Activated CD8-positive, alpha-beta T cell treated with anti-CD3 and anti-CD28 coated beads, Interleukin-2, amount 10 ng/mL, durations not matched to agents 7 days and 5 days (primary cell): Measurements from ENCODE around the gene MRPL49. TPM values are rescaled to one million over a fixed set of nuclear protein-coding genes. Genes with fewer than 3 reads are reported as not detected.
"Not testable (repeated sequence)": the region's sequence is repeated elsewhere in the genome, so short reads cannot be mapped to it uniquely, and the experiment has no call there.

Experiments
- ATAC-seq: fragments of 150-1000 bp; cut with Tn5 transposase; one replicate; pipeline ENCODE4 v1.10.0; 2021; ENCODE audit warnings: moderate library complexity
- CTCF ChIA-PET: fragments of 350-600 bp; sonication (Branson Sonifier 250); formaldehyde crosslinking; loops from one replicate; lab custom pipeline; 2021; ENCODE audit warnings: antibody characterized with exemption; lab: Charles Lee
- POLR2A ChIA-PET: fragments of 350-600 bp; sonication (Branson Sonifier 250); formaldehyde crosslinking; loops from one replicate; lab custom pipeline; 2021; ENCODE audit warnings: antibody characterized with exemption; lab: Charles Lee
- DNase-seq: peaks from one replicate; pipeline ENCODE4 v3.0.0-alpha.2; 2020
- H3K27ac Mint-ChIP-seq: one replicate; pipeline ENCODE4 v1.8.0; 2021; ENCODE audit warnings: mild to moderate bottlenecking, mixed read lengths
- H3K27me3 Mint-ChIP-seq: one replicate; pipeline ENCODE4 v1.8.0; 2021; ENCODE audit warnings: low read depth, mixed read lengths
- H3K36me3 Mint-ChIP-seq: one replicate; pipeline ENCODE4 v1.8.0; 2021; ENCODE audit warnings: low read depth, mixed read lengths
- H3K4me1 Mint-ChIP-seq: one replicate; pipeline ENCODE4 v1.8.0; 2021; ENCODE audit warnings: low read depth, mixed read lengths
- H3K4me3 Mint-ChIP-seq: one replicate; pipeline ENCODE4 v1.8.0; 2021; ENCODE audit warnings: mild to moderate bottlenecking, mixed read lengths
- H3K9me3 Mint-ChIP-seq: one replicate; pipeline ENCODE4 v1.8.0; 2022; ENCODE audit warnings: mixed read lengths; ENCODE audit not compliant: insufficient read depth
- total RNA-seq, 2 experiments: library from RNA; stranded (reverse); gene quantifications; one replicate each; pipeline ENCODE4 v1.2.3, GENCODE V29; 2021

Gene MRPL49
- total RNA-seq, 2 experiments from 2014 or later: 47.3 to 51.1 TPM

GRCh38 chr11:65135633-65136145 is 13.6 kb downstream of the MRPL49 start:
- H3K9me3 Mint-ChIP-seq: no peaks in the 10 kb centered on the region
- H3K27me3 Mint-ChIP-seq: peaks cover 5% of the 10 kb centered on the region
- ATAC-seq (no peak), DNase-seq (no peak)
- peak overlapping the region; percentile 100 for H3K27ac Mint-ChIP-seq
- H3K4me3 Mint-ChIP-seq: peak overlapping the region; percentile 99
- H3K36me3 Mint-ChIP-seq: peaks cover 28% of the 10 kb centered on the region
- ChIA-PET POLR2A (interaction anchor here (0.6 to 2.3 kb wide), 23 partner anchors 11 to 362 kb away, joined by 3 to 31 read pairs (median 4); partner anchors contain the start of genes ARL2, CAPN1, FAU and MRPL49), CTCF (interaction anchor here (0.7 to 2.8 kb wide), 18 partner anchors 8 to 417 kb away, joined by 3 to 19 read pairs (median 4); partner anchors contain the start of genes CAPN1, CDC42EP2, DPF2 and FAU)
- peaks cover 29% of the 10 kb centered on the region for H3K4me1 Mint-ChIP-seq

- Mint-ChIP-seq H3K36me3 (peaks cover 20% of the 10 kb centered on the region), H3K4me3 (peak overlapping the region; percentile 47), H3K27me3 (peaks cover 5% of the 10 kb centered on the region), H3K9me3 (no peaks in the 10 kb centered on the region), H3K27ac (no peak overlapping the region), H3K4me1 (peaks cover 29% of the 10 kb centered on the region)
- DNase-seq: no peak
- POLR2A ChIA-PET: interaction anchor here (0.6 to 2.3 kb wide), 5 partner anchors 12 to 76 kb away, joined by 3 to 31 read pairs (median 4); partner anchors contain the start of genes CAPN1, FAU and MRPL49
- CTCF ChIA-PET: interaction anchor here (1.0 to 2.8 kb wide), 8 partner anchors 11 to 193 kb away, joined by 4 to 19 read pairs (median 7); partner anchors contain the start of genes CAPN1, CDC42EP2, TM7SF2 and ZNHIT2
- no peak for ATAC-seq
These were observed 14.5 kb downstream of the MRPL49 start for GRCh38 chr11:65136515-65137096.

- ChIA-PET CTCF (no interaction called here), POLR2A (no interaction called here)
These were observed 19.9 kb downstream of the MRPL49 start for GRCh38 chr11:65141896-65142494.

GRCh38 chr11:65147352-65148075 is 25.4 kb downstream of the MRPL49 start:
- H3K36me3 Mint-ChIP-seq: no peaks in the 10 kb centered on the region
- ATAC-seq: no peak
- H3K4me1 Mint-ChIP-seq: peaks cover 9% of the 10 kb centered on the region
- DNase-seq: no peak
- peaks cover 27% of the 10 kb centered on the region for H3K27me3 Mint-ChIP-seq
- H3K27ac Mint-ChIP-seq: no peak overlapping the region
- ChIA-PET POLR2A (interaction anchor here (0.9 to 2.0 kb wide), 3 partner anchors 10 to 24 kb away, joined by 3 to 6 read pairs (median 4); no protein-coding TSS in a partner anchor), CTCF (interaction anchor here (1.3 to 1.7 kb wide), 2 partner anchors 12 to 182 kb away, joined by 5 read pairs; no protein-coding TSS in a partner anchor)
- no peaks in the 10 kb centered on the region for H3K9me3 Mint-ChIP-seq
- no peak overlapping the region for H3K4me3 Mint-ChIP-seq

More at GRCh38 chr11:65141896-65142494, 19.9 kb downstream of the MRPL49 start:
- Mint-ChIP-seq H3K9me3 (no peaks in the 10 kb centered on the region), H3K27me3 (peaks cover 19% of the 10 kb centered on the region), H3K4me1 (no peaks in the 10 kb centered on the region), H3K4me3 (no peak overlapping the region), H3K27ac (no peak overlapping the region), H3K36me3 (no peaks in the 10 kb centered on the region)
- ATAC-seq (no peak), DNase-seq (no peak)

GRCh38 chr11:65148657-65149056 is 26.5 kb downstream of the MRPL49 start:
- Mint-ChIP-seq H3K4me3 (no peak overlapping the region), H3K4me1 (peaks cover 9% of the 10 kb centered on the region), H3K27me3 (peaks cover 31% of the 10 kb centered on the region), H3K9me3 (no peaks in the 10 kb centered on the region), H3K36me3 (no peaks in the 10 kb centered on the region), H3K27ac (no peak overlapping the region)
- DNase-seq (no peak), ATAC-seq (no peak)
- ChIA-PET CTCF (no interaction called here), POLR2A (interaction anchor here (1.5 to 2.0 kb wide), 2 partner anchors 13 to 23 kb away, joined by 4 to 6 read pairs; no protein-coding TSS in a partner anchor)

GRCh38 chr11:65150131-65150508 is 28.0 kb downstream of the MRPL49 start:
- H3K36me3 Mint-ChIP-seq, CTCF ChIA-PET, H3K4me1 Mint-ChIP-seq, H3K27ac Mint-ChIP-seq, POLR2A ChIA-PET, H3K9me3 Mint-ChIP-seq, DNase-seq, ATAC-seq, H3K4me3 Mint-ChIP-seq: not testable (repeated sequence)
- H3K27me3 Mint-ChIP-seq: peaks cover 28% of the 10 kb centered on the region

GRCh38 chr11:65150509-65151299 is 28.6 kb downstream of the MRPL49 start:
- CTCF ChIA-PET: interaction anchor here (0.6 kb wide), 1 partner anchor 53 kb away, joined by 3 read pairs; no protein-coding TSS in a partner anchor
- POLR2A ChIA-PET: no interaction called here
- Mint-ChIP-seq H3K4me1 (peaks cover 9% of the 10 kb centered on the region), H3K27ac (no peak overlapping the region), H3K36me3 (no peaks in the 10 kb centered on the region), H3K9me3 (no peaks in the 10 kb centered on the region), H3K27me3 (peaks cover 23% of the 10 kb centered on the region), H3K4me3 (no peak overlapping the region)
- DNase-seq (no peak), ATAC-seq (peak; percentile 36)

- Mint-ChIP-seq H3K36me3 (no peaks in the 10 kb centered on the region), H3K4me1 (peaks cover 9% of the 10 kb centered on the region), H3K9me3 (no peaks in the 10 kb centered on the region), H3K27me3 (peaks cover 22% of the 10 kb centered on the region), H3K27ac (no peak overlapping the region), H3K4me3 (no peak overlapping the region)
- POLR2A ChIA-PET: interaction anchor here (1.2 kb wide), 1 partner anchor 18 kb away, joined by 3 read pairs; no protein-coding TSS in a partner anchor
- ATAC-seq (no peak), DNase-seq (no peak)
- CTCF ChIA-PET: interaction anchor here (0.6 to 1.0 kb wide), 2 partner anchors 52 to 53 kb away, joined by 3 read pairs; no protein-coding TSS in a partner anchor
These were observed 29.3 kb downstream of the MRPL49 start for GRCh38 chr11:65151331-65151899.

GRCh38 chr11:65152122-65152521 is 30.0 kb downstream of the MRPL49 start:
- Mint-ChIP-seq H3K36me3 (no peaks in the 10 kb centered on the region), H3K4me3 (no peak overlapping the region), H3K27ac (no peak overlapping the region), H3K9me3 (no peaks in the 10 kb centered on the region), H3K27me3 (peaks cover 22% of the 10 kb centered on the region), H3K4me1 (peaks cover 12% of the 10 kb centered on the region)
- ATAC-seq: no peak
- POLR2A ChIA-PET: interaction anchor here (0.6 to 1.2 kb wide), 2 partner anchors 19 to 110 kb away, joined by 3 read pairs; no protein-coding TSS in a partner anchor
- CTCF ChIA-PET: interaction anchor here (1.0 kb wide), 1 partner anchor 51 kb away, joined by 3 read pairs; no protein-coding TSS in a partner anchor
- no peak for DNase-seq

GRCh38 chr11:65156256-65156655 is 34.1 kb downstream of the MRPL49 start:
- POLR2A ChIA-PET: no interaction called here

More at GRCh38 chr11:65156256-65156655, 34.1 kb downstream of the MRPL49 start:
- Mint-ChIP-seq H3K9me3 (no peaks in the 10 kb centered on the region), H3K4me1 (peaks cover 16% of the 10 kb centered on the region), H3K36me3 (no peaks in the 10 kb centered on the region), H3K27me3 (peaks cover 18% of the 10 kb centered on the region), H3K27ac (no peak overlapping the region), H3K4me3 (no peak overlapping the region)
- CTCF ChIA-PET: interaction anchor here (1.5 kb wide), 1 partner anchor 174 kb away, joined by 3 read pairs; no protein-coding TSS in a partner anchor
- DNase-seq (no peak), ATAC-seq (no peak)
